PC-9 (cell line): ENCODE data around the gene SSC5D. TPM values are rescaled to one million over a fixed set of nuclear protein-coding genes. Genes with fewer than 3 reads are reported as not detected.

Experiments used
- BruUV-seq: library from RNA; stranded (reverse); fragments of 400-500 nt; replicated peaks from 2 replicates; lab custom pipeline; 2021; lab: Mats Ljungman, UMichigan
- CTCF ChIA-PET: fragments of 300-600 bp; sonication (Branson Sonifier 250); formaldehyde crosslinking; loops from one replicate; lab custom pipeline; 2022; ENCODE audit warnings: antibody characterized with exemption; lab: Charles Lee
- POLR2A ChIA-PET: fragments of 300-600 bp; sonication (Branson Sonifier 250); formaldehyde crosslinking; loops from one replicate; lab custom pipeline; 2022; ENCODE audit warnings: antibody characterized with exemption; ENCODE audit not compliant: unreplicated experiment; lab: Charles Lee
- DNase-seq, 2 experiments: peaks; one replicate each; pipeline versions ENCODE4 v3.0.0 to v3.0.0-alpha.2; 2015 to 2022; ENCODE audit warnings: mixed read lengths in 1 of 2
- H2AFZ ChIP-seq: fragments of 200-600 bp; sonication (generic); 2 replicates; pipeline ENCODE4 v1.8.1; 2017; ENCODE audit warnings: antibody characterized with exemption
- H3F3A ChIP-seq: fragments of 200-600 bp; sonication (generic); 2 replicates; pipeline ENCODE4 v1.8.1; 2017; ENCODE audit warnings: antibody characterized with exemption, mild to moderate bottlenecking, low read depth; ENCODE audit not compliant: insufficient read depth
- H3K27ac ChIP-seq: fragments of 200-600 bp; sonication (generic); 2 replicates; pipeline ENCODE4 v1.6.1; 2016; ENCODE audit warnings: mixed run types
- H3K27me3 ChIP-seq: fragments of 200-600 bp; sonication (generic); 2 replicates; pipeline ENCODE4 v1.6.1; 2016; ENCODE audit warnings: low read depth, mixed run types; ENCODE audit not compliant: insufficient read depth
- H3K36me3 ChIP-seq: fragments of 200-600 bp; sonication (generic); 2 replicates; pipeline ENCODE4 v1.6.1; 2016; ENCODE audit warnings: low read depth, mixed run types
- H3K4me1 ChIP-seq: fragments of 200-600 bp; sonication (generic); replicated peaks from 2 replicates; pipeline ENCODE4 v1.6.1; 2016; ENCODE audit warnings: mixed run types; ENCODE audit not compliant: insufficient read depth
- H3K4me2 ChIP-seq: fragments of 200-600 bp; sonication (generic); 2 replicates; pipeline ENCODE4 v1.6.1; 2017; ENCODE audit warnings: mixed run types
- H3K4me3 ChIP-seq: fragments of 200-600 bp; sonication (generic); 2 replicates; pipeline ENCODE4 v1.6.1; 2016; ENCODE audit warnings: mixed run types
- H3K79me2 ChIP-seq: fragments of 200-600 bp; sonication (generic); 2 replicates; pipeline ENCODE4 v1.6.1; 2017; ENCODE audit warnings: low read depth, mixed run types
- H3K9me2 ChIP-seq: fragments of 200-600 bp; sonication (generic); 2 replicates; pipeline ENCODE4 v1.8.1; 2017; ENCODE audit warnings: mild to moderate bottlenecking; ENCODE audit not compliant: insufficient read depth
- H3K9me3 ChIP-seq: fragments of 200-600 bp; sonication (generic); 2 replicates; pipeline ENCODE4 v1.8.1; 2016; ENCODE audit warnings: low read depth; ENCODE audit not compliant: insufficient read depth
- H4K20me1 ChIP-seq: fragments of 200-600 bp; sonication (generic); 2 replicates; pipeline ENCODE4 v1.8.1; 2017; ENCODE audit not compliant: insufficient read depth
- EZH2 ChIP-seq: fragments of 200-600 bp; sonication (generic); IDR thresholded peaks from 2 replicates; pipeline ENCODE4 v1.8.0; 2017; ENCODE audit warnings: antibody characterized with exemption, low read depth
- intact Hi-C: fragments of 100-400 bp; cut with micrococcal nuclease; formaldehyde crosslinking; loops from one replicate; pipeline ENCODE4 v1.10.0; 2022; ENCODE audit not compliant: unreplicated experiment
- total RNA-seq: library from RNA; stranded (reverse); gene quantifications from 2 replicates; pipeline ENCODE4 v1.2.3, GENCODE V29; 2021
- TF ChIP-seq, protein P1 (sequence below): fragments of 200-600 bp; sonication (generic); conservative IDR thresholded peaks from 2 replicates; pipeline ENCODE4 v1.6.1; 2017; ENCODE audit warnings: mixed run types, antibody characterized with exemption, mild to moderate bottlenecking, moderate library complexity

Gene SSC5D
- total RNA-seq, 1 experiment from 2014 or later, result 3.9 TPM

- POLR2A ChIA-PET, result interaction anchor here (0.6 kb wide), 1 partner anchor 200 kb away, joined by 3 read pairs; no protein-coding TSS in a partner anchor
- Histone ChIP-seq H3K27ac (no peak overlapping the region), H3K4me1 (peaks cover 12% of the 10 kb centered on the region), H3K9me2 (no peaks in the 10 kb centered on the region), H3K4me3 (no peak overlapping the region), H3K27me3 (no peaks in the 10 kb centered on the region), H3F3A (peaks cover 27% of the 10 kb centered on the region; the same call in 1 of the 2 replicates), H3K36me3 (no peaks in the 10 kb centered on the region), H3K4me2 (no peak overlapping the region), H2AFZ (no peak overlapping the region), H3K79me2 (peaks cover 18% of the 10 kb centered on the region; the same call in 1 of the 2 replicates), H4K20me1 (peaks cover 32% of the 10 kb centered on the region), H3K9me3 (no peaks in the 10 kb centered on the region)
- intact Hi-C loops, result no loop called here
- DNase-seq, result no peak
- TF ChIP-seq, protein P1, sequence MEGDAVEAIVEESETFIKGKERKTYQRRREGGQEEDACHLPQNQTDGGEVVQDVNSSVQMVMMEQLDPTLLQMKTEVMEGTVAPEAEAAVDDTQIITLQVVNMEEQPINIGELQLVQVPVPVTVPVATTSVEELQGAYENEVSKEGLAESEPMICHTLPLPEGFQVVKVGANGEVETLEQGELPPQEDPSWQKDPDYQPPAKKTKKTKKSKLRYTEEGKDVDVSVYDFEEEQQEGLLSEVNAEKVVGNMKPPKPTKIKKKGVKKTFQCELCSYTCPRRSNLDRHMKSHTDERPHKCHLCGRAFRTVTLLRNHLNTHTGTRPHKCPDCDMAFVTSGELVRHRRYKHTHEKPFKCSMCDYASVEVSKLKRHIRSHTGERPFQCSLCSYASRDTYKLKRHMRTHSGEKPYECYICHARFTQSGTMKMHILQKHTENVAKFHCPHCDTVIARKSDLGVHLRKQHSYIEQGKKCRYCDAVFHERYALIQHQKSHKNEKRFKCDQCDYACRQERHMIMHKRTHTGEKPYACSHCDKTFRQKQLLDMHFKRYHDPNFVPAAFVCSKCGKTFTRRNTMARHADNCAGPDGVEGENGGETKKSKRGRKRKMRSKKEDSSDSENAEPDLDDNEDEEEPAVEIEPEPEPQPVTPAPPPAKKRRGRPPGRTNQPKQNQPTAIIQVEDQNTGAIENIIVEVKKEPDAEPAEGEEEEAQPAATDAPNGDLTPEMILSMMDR, result no peak
- no peak for TF ChIP-seq EZH2
- CTCF ChIA-PET, result interaction anchor here (1.2 kb wide), 1 partner anchor 15 kb away, joined by 6 read pairs; no protein-coding TSS in a partner anchor
- BruUV-seq, result no TSS peak
These were observed 28.7 kb upstream of the SSC5D start for GRCh38 chr19:55459551-55459949.

GRCh38 chr19:55459950-55460657, 28.1 kb upstream of the SSC5D start:
- BruUV-seq, result TSS peak; percentile 58
- H3K9me3 ChIP-seq, result no peaks in the 10 kb centered on the region
- intact Hi-C loops, result loop anchor here (5.0 kb wide), 1 partner anchor 37 kb away; no protein-coding TSS in a partner anchor
- H3K27me3 ChIP-seq, result no peaks in the 10 kb centered on the region
- H3K4me2 ChIP-seq, result peak overlapping the region; percentile 90
- ChIA-PET CTCF (interaction anchor here (0.6 kb wide), 1 partner anchor 841 kb away, joined by 5 read pairs; no protein-coding TSS in a partner anchor), POLR2A (interaction anchor here (0.6 kb wide), 2 partner anchors 17 to 201 kb away, joined by 3 to 4 read pairs; no protein-coding TSS in a partner anchor)
- peaks cover 18% of the 10 kb centered on the region; the same call in 1 of the 2 replicates for H3K79me2 ChIP-seq
- peaks cover 29% of the 10 kb centered on the region for H4K20me1 ChIP-seq
- peaks cover 27% of the 10 kb centered on the region; the same call in 1 of the 2 replicates for H3F3A ChIP-seq
- no peaks in the 10 kb centered on the region for H3K9me2 ChIP-seq
- TF ChIP-seq, protein P1, result no peak
- no peak for TF ChIP-seq EZH2
- H2AFZ ChIP-seq, result no peak overlapping the region
- H3K36me3 ChIP-seq, result no peaks in the 10 kb centered on the region
- H3K4me1 ChIP-seq, result peaks cover 12% of the 10 kb centered on the region
- no peak overlapping the region for H3K27ac ChIP-seq
- DNase-seq, result no peak
- H3K4me3 ChIP-seq, result peak overlapping the region; percentile 90; the same call in 1 of the 2 replicates

- DNase-seq, result peak; percentile 53 to 67
- intact Hi-C loops, result loop anchor here (5.0 kb wide), 1 partner anchor 37 kb away; no protein-coding TSS in a partner anchor
- H3K36me3 ChIP-seq, result no peaks in the 10 kb centered on the region
- H2AFZ ChIP-seq, result peak overlapping the region; percentile 85
- BruUV-seq, result no TSS peak
- ChIA-PET CTCF (interaction anchor here (0.6 kb wide), 1 partner anchor 841 kb away, joined by 5 read pairs; no protein-coding TSS in a partner anchor), POLR2A (interaction anchor here (0.6 kb wide), 1 partner anchor 16 kb away, joined by 4 read pairs; no protein-coding TSS in a partner anchor)
- H3K27ac ChIP-seq, result peak overlapping the region; percentile 68
- no peaks in the 10 kb centered on the region for H3K9me3 ChIP-seq
- H3K4me2 ChIP-seq, result peak overlapping the region; percentile 90
- peaks cover 18% of the 10 kb centered on the region; the same call in 1 of the 2 replicates for H3K79me2 ChIP-seq
- no peaks in the 10 kb centered on the region for H3K9me2 ChIP-seq
- no peaks in the 10 kb centered on the region for H3K27me3 ChIP-seq
- H3K4me3 ChIP-seq, result peak overlapping the region; percentile 90
- TF ChIP-seq, protein P1, result no peak
- TF ChIP-seq EZH2, result no peak
- H3F3A ChIP-seq, result peaks cover 27% of the 10 kb centered on the region; the same call in 1 of the 2 replicates
- H4K20me1 ChIP-seq, result peaks cover 27% of the 10 kb centered on the region
- H3K4me1 ChIP-seq, result peaks cover 12% of the 10 kb centered on the region
These were observed 27.5 kb upstream of the SSC5D start for GRCh38 chr19:55460670-55461258.
